GM21367 (cell line): ENCODE data around the gene RAB40AL.
A peak's percentile ranks its signal among the peaks of the same experiment; 100 is the strongest.
"Not testable (repeated sequence)": the region's sequence is repeated elsewhere in the genome, so short reads cannot be mapped to it uniquely, and the experiment has no call there.

Experiments
- ATAC-seq: cut with Tn5 transposase; IDR thresholded peaks from one replicate; pipeline ENCODE4 v1.9.1; 2021; ENCODE audit not compliant: unreplicated experiment

The RAB40AL gene, protein sequence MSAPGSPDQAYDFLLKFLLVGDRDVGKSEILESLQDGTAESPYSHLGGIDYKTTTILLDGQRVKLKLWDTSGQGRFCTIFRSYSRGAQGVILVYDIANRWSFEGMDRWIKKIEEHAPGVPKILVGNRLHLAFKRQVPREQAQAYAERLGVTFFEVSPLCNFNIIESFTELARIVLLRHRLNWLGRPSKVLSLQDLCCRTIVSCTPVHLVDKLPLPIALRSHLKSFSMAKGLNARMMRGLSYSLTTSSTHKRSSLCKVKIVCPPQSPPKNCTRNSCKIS

DNA sequence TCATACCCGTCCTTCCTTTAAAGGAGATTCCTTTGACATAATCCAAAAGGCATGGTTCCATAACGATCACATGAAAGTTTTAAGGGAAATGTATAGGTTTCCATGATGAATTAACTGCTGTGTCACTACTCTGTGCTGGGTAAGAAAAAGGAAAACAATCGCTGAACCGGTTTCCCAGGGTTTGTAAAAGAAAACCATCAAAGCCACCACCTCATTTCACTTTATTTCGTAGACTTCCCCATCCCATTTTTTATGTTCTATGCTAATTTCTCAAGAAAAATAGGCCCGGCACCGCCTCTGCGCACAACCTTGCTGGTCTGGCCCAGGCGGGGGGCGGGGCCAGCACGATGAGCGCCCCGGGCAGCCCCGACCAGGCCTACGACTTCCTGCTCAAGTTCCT lies at the start of gene RAB40AL:
Gene RAB40AL, plus strand, starts transcription at position 301 of the 400 bp plus-strand sequence. Its CDS starts 47 bp downstream, at position 348.
- not testable (repeated sequence) for ATAC-seq

GRCh38 chrX:102887687-102888086 lies 49.4 kb upstream of the RAB40AL start:
- no peak for ATAC-seq

DNA sequence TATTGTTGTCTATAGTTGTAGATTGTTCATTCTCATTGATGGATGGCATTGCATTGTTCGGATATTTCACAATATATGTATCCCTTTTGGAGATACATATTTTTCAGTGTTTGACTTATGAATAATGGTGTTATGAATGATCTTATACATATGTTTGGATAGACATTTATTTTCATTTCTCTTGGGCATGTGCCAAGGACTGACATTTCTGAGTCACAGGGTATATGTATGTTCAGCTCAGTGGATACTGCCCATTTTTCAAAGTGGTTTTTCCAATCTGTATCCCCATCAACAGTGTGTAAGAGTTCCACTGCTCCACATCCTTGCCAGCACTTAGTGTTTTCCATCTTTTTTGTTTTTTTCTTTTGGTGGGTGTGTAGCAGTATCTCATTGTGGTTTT lies 45.0 kb upstream of the RAB40AL start:
- ATAC-seq, result no peak

DNA sequence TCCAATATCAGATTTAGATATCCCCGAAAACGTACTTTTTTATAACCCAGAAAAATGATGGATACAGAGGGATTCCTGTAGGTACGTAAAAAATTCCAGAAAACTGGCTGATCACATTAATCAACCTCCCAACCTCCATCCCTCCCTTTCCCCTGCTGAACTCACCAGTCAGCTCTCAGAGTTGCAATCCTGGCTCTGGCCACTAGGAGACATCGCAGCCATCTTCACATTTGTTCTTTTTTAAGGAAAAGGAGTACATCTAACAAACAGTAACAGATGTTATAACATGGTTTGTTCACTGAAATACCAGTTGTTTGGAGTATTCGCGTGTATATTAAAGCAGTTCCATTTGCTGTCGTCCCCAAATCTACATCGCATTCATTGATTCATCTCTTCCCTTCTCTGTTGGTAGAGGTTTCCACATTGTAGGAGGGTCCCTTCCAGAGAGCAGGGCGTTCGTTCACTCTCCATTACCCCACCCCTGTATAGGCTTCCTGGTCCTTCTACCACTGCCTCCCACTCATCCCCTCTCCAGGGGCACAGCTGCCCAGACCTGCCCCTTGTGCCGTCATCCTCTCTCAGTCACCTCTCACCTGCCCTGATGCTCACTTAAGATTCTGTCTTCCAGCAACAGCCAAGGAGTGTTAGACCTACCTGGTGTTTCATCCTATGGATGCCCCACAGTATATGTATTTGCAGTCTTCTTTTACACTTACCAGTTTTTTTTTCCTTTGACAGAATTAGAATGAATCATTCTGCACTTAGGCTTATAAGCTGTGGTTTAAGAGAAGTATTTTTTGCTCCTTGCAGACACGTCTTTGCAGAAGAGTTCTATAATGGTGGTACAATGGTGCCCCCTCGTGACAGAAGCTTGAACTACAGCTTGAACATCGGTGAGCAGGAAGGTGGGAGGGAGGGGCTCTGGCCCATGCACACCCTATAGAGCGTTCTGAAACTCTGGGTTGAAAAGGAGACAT lies 36.8 kb upstream of the RAB40AL start:
- ATAC-seq, result peak; percentile 92

DNA sequence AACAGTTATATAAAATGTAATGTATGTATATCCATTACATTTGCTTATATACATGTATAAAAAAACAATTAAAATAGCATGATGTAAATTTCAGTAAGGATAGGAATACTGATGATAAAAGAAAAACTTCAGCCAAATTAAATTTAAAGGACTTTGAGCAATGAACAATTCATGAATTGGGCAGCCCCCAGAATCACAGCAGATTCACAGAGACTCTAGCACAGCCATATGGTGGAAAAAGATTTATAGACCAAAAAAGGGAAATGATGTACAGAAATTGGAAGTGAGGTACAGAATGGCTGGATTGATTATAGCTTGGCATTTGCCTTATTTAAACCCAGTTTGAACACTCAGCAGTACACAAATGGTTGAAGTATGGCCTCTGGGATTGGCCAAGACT lies 34.7 kb upstream of the RAB40AL start:
- no peak for ATAC-seq

DNA sequence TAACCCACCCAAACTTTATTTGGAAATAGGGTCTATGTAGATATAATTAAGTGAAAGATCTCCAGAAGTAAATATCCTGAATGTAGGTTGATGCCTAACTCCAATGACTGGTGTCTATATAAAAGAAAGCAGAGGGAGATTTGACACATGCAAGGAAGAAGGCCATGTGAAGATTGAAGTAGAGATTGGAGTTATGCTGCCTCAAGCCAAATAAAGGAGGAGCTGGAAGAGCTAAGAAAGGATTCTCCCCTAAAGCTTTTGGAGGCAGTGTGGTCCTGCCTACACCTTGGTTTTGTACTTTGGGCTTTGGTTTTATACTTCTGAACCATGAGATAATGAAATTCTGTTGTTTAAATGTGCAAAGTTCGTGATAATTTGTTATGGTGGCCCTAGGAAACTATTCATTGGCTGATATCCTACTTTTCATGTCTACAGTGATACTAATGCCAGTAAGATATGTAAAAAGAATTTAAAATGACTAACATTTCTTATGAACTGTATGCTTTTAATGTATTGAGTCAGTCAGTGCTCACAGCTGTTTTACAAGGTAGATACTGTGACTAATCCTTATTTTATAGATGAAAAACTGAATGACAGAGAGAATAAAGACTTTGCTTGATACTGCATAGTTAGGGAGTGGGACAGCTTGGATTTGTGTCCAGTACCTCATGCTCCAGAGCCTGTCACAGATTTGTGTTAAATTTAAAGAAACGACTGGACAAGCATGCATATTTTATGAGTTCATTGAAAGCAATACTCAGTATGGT lies 5.9 kb upstream of the RAB40AL start:
- ATAC-seq, result no peak

DNA sequence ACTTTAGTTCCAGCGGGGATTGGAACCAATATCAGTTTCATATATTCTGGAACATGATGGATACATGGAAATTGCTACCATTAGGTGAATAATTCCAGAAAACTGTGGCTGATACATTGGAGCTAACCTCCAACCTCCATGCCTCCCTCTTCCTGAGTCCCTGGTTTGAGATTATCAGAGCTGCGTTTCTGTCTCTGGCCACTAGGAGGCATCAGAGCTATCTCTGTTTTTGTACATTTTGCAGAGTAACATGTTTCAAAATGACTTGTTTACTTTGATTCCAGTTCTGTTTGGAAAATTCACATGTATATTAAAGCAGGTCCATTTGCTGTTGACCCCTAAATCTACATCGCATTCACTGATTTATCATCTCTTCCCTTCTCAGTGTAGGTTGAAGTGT lies 2.4 kb upstream of the RAB40AL start:
- no peak for ATAC-seq

DNA sequence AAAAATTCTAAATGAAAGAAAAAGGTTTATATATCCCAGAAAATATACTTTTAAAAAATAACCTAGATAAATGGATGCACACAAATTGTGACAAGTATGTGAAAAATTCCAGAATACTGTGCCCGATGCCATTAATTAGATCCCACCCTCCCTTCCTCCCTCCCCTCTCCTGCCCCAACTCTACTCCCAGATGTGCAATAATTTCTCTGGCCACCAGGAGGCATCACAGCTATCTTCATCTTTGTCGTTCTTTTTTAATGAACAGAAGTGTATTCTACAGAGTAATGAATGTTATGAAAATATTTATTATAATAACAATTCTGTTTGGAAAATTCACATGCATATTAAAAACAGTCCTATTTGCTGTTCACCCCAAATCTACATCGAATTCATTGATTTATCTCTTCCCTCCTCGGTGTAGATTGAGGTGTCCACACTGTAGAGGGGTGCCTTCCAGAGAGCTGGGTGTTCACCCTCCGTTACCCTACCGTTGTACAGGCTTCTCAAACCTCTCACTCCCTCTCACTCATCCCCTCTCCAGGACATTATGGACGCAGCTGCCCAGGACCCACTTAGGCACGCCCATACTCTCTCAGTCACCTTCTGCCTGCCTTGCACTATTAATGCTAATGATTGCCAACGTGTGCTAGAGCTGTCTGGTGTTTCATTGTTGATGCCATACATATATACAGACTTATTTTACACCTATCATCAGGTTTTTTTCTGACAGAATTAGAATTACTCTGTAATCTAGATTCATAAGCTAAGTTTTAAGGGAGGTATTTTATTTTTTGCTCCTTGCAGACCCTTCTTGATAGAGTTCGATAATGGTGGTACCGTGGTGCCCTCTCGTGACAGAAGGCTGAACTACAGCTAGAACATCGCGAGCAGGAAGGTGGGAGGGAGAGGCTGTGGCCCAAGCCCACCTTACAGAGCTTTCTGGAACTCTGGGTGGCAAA lies 14.1 kb downstream of the RAB40AL start:
- ATAC-seq, result peak; percentile 71

GRCh38 chrX:102957751-102958150 lies 20.7 kb downstream of the RAB40AL start:
- ATAC-seq, result no peak

GRCh38 chrX:102958794-102959193 lies 21.7 kb downstream of the RAB40AL start:
- ATAC-seq, result no peak

DNA sequence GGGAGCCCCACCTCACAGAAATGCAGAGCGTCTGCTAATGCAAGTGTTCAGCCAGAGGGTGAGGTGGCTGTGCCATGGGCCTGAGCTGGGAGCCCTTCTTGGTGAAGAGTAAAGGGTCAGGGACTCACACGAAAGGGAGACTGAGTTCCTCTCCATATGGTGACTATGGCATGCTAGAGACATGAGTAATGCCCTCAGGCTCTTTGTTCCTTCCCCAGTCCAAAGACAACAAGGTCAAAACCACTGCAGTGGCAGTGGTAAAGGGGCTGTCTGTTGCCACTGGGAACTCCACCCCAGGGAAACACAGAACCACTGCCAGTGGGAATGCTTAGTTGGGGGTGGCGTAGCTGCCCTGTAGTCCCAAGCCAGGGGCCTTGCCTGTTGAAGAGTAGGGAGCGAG lies 22.4 kb downstream of the RAB40AL start:
- no peak for ATAC-seq

DNA sequence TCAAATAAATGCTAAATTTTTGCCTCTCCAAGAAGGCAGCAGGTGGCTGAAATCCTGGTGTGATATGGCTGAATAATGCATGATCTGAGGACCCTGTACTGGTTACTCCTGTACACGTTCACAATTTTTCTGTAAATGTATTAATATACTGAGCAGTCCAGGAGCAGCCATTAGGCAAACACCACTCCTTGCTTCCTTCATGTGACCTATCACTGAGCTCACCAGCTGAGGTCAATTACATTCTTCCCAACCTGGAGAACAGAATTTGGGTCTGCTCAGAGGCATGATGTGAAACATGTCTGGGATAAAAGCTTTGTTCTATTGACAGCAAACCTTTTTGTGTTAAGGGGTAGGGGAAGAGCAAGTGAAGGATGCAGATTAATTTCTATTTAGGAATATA lies 26.9 kb downstream of the RAB40AL start:
- no peak for ATAC-seq

GRCh38 chrX:102964940-102965339 lies 27.9 kb downstream of the RAB40AL start:
- ATAC-seq, result no peak

- ATAC-seq, result no peak
Observed at GRCh38 chrX:102966701-102967100, 29.6 kb downstream of the RAB40AL start.

DNA sequence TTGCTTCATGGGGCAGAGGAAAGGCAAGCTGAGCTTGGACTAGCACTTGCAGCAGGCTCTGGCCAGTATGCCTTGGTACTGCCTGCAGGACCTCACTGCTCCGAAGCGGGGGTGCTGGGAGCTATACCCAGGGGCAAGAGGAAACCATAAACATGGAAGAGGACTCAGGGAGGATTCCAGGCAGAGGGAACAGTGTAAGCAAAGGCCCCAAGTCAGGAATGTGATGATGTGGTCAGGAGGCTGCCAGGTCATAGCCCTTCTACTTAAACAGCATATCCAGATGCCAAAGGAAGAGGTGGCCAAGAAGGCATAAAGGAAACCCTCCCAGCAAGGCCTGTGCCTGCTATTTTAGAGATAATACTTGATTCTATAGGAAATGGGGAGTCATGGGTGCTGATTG lies 31.1 kb downstream of the RAB40AL start:
- ATAC-seq, result no peak

DNA sequence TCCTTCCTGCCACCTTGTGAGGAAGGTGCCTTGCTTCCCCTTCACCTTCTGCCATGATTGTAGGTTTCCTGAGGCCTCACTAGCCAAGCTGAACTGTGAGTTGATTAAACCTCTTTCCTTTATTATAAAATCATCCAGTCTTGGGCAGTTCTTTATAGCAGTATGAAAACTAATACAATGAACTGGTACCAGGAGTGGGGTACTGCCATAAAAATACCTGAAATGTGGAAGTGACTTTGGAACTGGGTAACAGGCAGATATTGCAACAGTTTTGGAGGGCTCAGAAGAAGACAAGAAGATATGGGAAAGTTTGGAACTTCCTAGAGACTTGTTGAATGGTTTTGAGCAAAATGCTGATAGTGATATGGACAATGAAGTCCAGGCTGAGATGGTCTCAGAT lies 34.5 kb downstream of the RAB40AL start:
- ATAC-seq, result not testable (repeated sequence)

DNA sequence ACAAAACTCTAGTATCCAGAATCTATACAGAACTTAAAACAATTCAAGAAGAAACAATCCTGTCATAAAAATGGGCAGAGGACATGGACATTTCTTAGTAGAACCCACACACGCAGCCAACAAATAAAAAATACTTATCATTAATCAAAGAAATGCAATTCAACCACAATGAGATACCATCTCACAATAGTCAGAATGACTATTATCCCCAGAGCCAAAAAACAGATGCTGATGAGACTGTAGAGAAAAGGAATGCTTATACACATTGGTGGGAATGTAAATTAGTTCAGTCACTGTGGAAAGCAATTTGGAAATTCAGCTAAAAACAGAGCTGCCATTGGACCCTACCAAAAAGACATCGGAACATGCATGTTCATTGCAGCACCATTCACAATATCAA lies 37.9 kb downstream of the RAB40AL start:
- ATAC-seq, result no peak

GRCh38 chrX:102976286-102976685 lies 39.2 kb downstream of the RAB40AL start:
- no peak for ATAC-seq

DNA sequence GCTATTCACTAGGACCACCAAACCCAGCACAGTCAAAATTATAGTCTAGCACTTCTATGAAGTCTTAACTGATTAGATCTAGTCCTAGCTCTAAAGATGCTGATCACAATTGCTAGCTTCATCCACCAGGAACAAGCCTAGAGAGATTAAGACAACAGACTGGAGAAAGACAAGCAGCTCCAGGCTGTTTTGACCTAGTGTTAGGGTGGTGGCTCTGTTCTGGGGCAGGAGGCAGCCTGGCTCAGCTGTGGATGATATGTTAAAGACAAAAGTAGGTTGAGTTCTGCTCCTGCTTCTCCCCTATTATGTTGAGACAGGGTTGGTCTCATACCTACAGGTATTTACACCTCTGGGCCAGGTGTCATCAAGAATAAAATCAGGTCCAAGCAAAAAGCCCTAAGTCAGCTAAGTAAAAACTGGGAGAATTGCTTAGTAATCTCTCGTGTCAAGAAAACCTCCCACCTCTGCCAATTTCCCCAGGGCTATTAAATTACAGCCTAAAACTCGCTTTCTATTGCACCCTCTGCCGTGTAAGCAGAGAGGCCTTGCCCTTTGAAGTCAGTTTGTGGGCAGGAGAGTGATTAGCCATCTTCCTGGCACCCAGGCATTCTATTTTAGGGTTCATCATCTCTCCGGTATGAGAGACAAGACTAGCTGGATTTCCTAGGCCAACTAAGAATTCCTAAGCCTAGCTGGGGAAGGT lies 39.9 kb downstream of the RAB40AL start:
- no peak for ATAC-seq

DNA sequence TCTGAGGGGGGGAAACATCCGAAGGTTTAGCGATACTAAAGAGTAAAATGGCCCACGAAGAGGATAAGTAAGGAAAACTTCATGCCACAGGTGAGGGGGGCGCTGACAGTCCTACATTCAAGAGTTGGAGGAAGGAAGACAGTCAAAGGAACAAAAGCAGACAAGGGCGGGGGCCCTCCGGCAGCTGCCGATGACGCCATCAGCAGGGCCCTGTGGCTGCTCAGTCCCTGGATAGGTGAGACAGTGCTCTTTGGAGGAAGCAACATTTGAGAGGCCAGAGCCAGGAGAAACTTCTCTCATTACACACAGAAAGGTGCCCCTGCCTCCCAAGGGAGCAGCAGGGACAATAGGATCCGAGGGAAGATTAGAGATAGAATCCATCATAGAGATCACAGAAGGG lies 41.5 kb downstream of the RAB40AL start:
- no peak for ATAC-seq
